Liver (tissue), 9 donors: ENCODE measurements around the gene EXOC4. TPM values are rescaled to one million over a fixed set of nuclear protein-coding genes. Genes with fewer than 3 reads are reported as not detected.

Experiments
- DNase-seq: peaks from one replicate; pipeline ENCODE4 v3.0.0-alpha.2; 2017; ENCODE audit warnings: low spot score
- H3K27ac ChIP-seq, 2 donors: one replicate each; pipeline ENCODE4 v1.7.0; 2013; ENCODE audit warnings: inconsistent platforms in 2 of 2, low read length in 2 of 2, control low read depth in 1 of 2, low read depth in 1 of 2, mild to moderate bottlenecking in 1 of 2
- H3K27me3 ChIP-seq, 4 donors: one replicate each; pipeline versions ENCODE4 v1.6.1 to v1.7.0; 2013; ENCODE audit warnings: low read length in 3 of 4, inconsistent platforms in 1 of 4, mild to moderate bottlenecking in 1 of 4, moderate library complexity in 1 of 4; ENCODE audit not compliant: control insufficient read depth in 4 of 4, insufficient read depth in 4 of 4
- H3K36me3 ChIP-seq, 4 donors: one replicate each; pipeline versions ENCODE4 v1.6.1 to v1.7.0; 2013; ENCODE audit warnings: low read length in 3 of 4, mild to moderate bottlenecking in 3 of 4, low read depth in 1 of 4, moderate library complexity in 1 of 4; ENCODE audit not compliant: control insufficient read depth in 4 of 4, insufficient read depth in 3 of 4
- H3K4me1 ChIP-seq, 4 donors: one replicate each; pipeline versions ENCODE4 v1.6.1 to v1.7.0; 2013; ENCODE audit warnings: low read length in 3 of 4, mild to moderate bottlenecking in 3 of 4, moderate library complexity in 1 of 4; ENCODE audit not compliant: control insufficient read depth in 4 of 4, insufficient read depth in 4 of 4
- H3K4me3 ChIP-seq, 3 donors: one replicate each; pipeline versions ENCODE4 v1.6.1 to v1.7.0; 2013; ENCODE audit warnings: low read length in 3 of 3, control low read depth in 1 of 3, low read depth in 1 of 3, mild to moderate bottlenecking in 1 of 3
- H3K9ac ChIP-seq, 2 donors: one replicate each; pipeline ENCODE4 v1.7.0; 2013; ENCODE audit warnings: low read length in 2 of 2, mild to moderate bottlenecking in 2 of 2, moderate library complexity in 2 of 2, control low read depth in 1 of 2, low read depth in 1 of 2
- H3K9me3 ChIP-seq, 4 donors: one replicate each; pipeline versions ENCODE4 v1.6.1 to v1.7.0; 2013; ENCODE audit warnings: low read length in 3 of 4; ENCODE audit not compliant: control insufficient read depth in 4 of 4
- ATF3 ChIP-seq: IDR thresholded peaks from 2 replicates; pipeline ENCODE4 v1.6.1; 2016; ENCODE audit warnings: antibody characterized with exemption
- CTCF ChIP-seq: fragments of 150-350 bp; IDR thresholded peaks from 2 replicates; pipeline ENCODE4 v1.5.1; 2017; ENCODE audit warnings: improper control_type of control experiment, low read depth, low read length; ENCODE audit not compliant: missing input control
- EGR1 ChIP-seq, 2 donors: IDR thresholded peaks; 2 replicates each; pipeline ENCODE4 v1.6.1; 2016 to 2018; ENCODE audit warnings: antibody characterized with exemption in 2 of 2, low read depth in 2 of 2
- FOXA1 ChIP-seq: IDR thresholded peaks from 2 replicates; pipeline ENCODE4 v1.6.1; 2016; ENCODE audit warnings: antibody characterized with exemption
- FOXA2 ChIP-seq: IDR thresholded peaks from 2 replicates; pipeline ENCODE4 v1.6.1; 2016; ENCODE audit warnings: antibody characterized with exemption
- GABPA ChIP-seq, 2 donors: IDR thresholded peaks in 1 of 2; conservative IDR thresholded peaks in 1 of 2; 2 replicates each; pipeline ENCODE4 v1.6.1; 2016; ENCODE audit warnings: antibody characterized with exemption in 2 of 2, mild to moderate bottlenecking in 1 of 2, moderate library complexity in 1 of 2
- HNF4A ChIP-seq, 2 donors: conservative IDR thresholded peaks; 2 replicates each; pipeline ENCODE4 v1.6.1; 2016; ENCODE audit warnings: antibody characterized with exemption in 2 of 2, mild to moderate bottlenecking in 2 of 2
- HNF4G ChIP-seq: IDR thresholded peaks from 2 replicates; pipeline ENCODE4 v1.6.1; 2016; ENCODE audit warnings: antibody characterized with exemption
- JUND ChIP-seq, 2 donors: IDR thresholded peaks; 2 replicates each; pipeline ENCODE4 v1.6.1; 2016; ENCODE audit warnings: antibody characterized with exemption in 2 of 2
- MAX ChIP-seq: IDR thresholded peaks from 2 replicates; pipeline ENCODE4 v1.6.1; 2016; ENCODE audit warnings: antibody characterized with exemption
- NR2F2 ChIP-seq: IDR thresholded peaks from 2 replicates; pipeline ENCODE4 v1.6.1; 2016; ENCODE audit warnings: antibody characterized with exemption
- RAD21 ChIP-seq, 2 donors: IDR thresholded peaks; 2 replicates each; pipeline ENCODE4 v1.6.1; 2016; ENCODE audit warnings: antibody characterized with exemption in 2 of 2, mild to moderate bottlenecking in 2 of 2
- REST ChIP-seq: IDR thresholded peaks from 2 replicates; pipeline ENCODE4 v1.6.1; 2016; ENCODE audit warnings: antibody characterized with exemption, mild to moderate bottlenecking
- RXRA ChIP-seq, 2 donors: IDR thresholded peaks; 2 replicates each; pipeline ENCODE4 v1.6.1; 2017 to 2018; ENCODE audit warnings: antibody characterized with exemption in 2 of 2, mild to moderate bottlenecking in 1 of 2
- SP1 ChIP-seq: IDR thresholded peaks from 2 replicates; pipeline ENCODE4 v1.6.1; 2018; ENCODE audit warnings: antibody characterized with exemption, mild to moderate bottlenecking
- TAF1 ChIP-seq: conservative IDR thresholded peaks from 2 replicates; pipeline ENCODE4 v1.6.1; 2016; ENCODE audit warnings: antibody characterized with exemption, mild to moderate bottlenecking
- YY1 ChIP-seq: IDR thresholded peaks from 2 replicates; pipeline ENCODE4 v1.6.1; 2016; ENCODE audit warnings: antibody characterized with exemption, mild to moderate bottlenecking
- ZBTB33 ChIP-seq: IDR thresholded peaks from 2 replicates; pipeline ENCODE4 v1.6.1; 2016; ENCODE audit warnings: antibody characterized with exemption
- WGBS: extraction: QIAGEN DNeasy Blood & Tissue Kit; methylation state at CpG from one replicate; pipeline ENCODE4 v1.1.7; 2013; 5-methylcytosine and 5-hydroxymethylcytosine counted together
- polyA plus RNA-seq, 2 donors: library from polyadenylated mRNA; stranded (reverse) in 1 of 2; unstranded in 1 of 2; fragments of 200-250 nt in 1 of 2; fragments of >200 nt in 1 of 2; fragmentation: Nextera tagmentation in 1 of 2; extraction: Ambion mirVana in 1 of 2; gene quantifications; one replicate each; pipeline versions ENCODE4 v1.2.1 to v1.2.3, GENCODE V29; 2013 to 2015
- total RNA-seq, 2 donors: library from RNA; depleted of rRNA; stranded (reverse); fragments of >200 nt; gene quantifications; one replicate each; pipeline ENCODE4 v1.2.3, GENCODE V29; 2014
- donor health status: healthy.
- donor health status: healthy.
- donor health status: healthy.
- donor health status: healthy.
- donor health status: healthy.

The EXOC4 gene
- total and polyA plus RNA-seq, 4 donors, result 9.5 to 55.9 (median 23.6) TPM

GRCh38 chr7:133217773-133218172, 35.1 kb upstream of the EXOC4 start:
- H3K4me3 ChIP-seq, result no peak overlapping the region
- H3K27ac ChIP-seq, result no peak overlapping the region
- 50% methylated on average over 3 of the region's 3 CpGs for WGBS
- DNase-seq, result no peak
- no peaks in the 10 kb centered on the region for H3K36me3 ChIP-seq
- H3K9me3 ChIP-seq, result no peaks in the 10 kb centered on the region
- no peak overlapping the region for H3K9ac ChIP-seq
- TF ChIP-seq ATF3, result no peak
- TF ChIP-seq REST, result no peak
- TF ChIP-seq GABPA (IDR thresholded peaks at IDR 0.05 in 1 of 2, conservative IDR thresholded peaks at IDR 0.05 in 1 of 2), result no peak
- TF ChIP-seq FOXA2, result no peak
- TF ChIP-seq TAF1, result no peak
- TF ChIP-seq FOXA1, result no peak
- TF ChIP-seq MAX, result no peak
- TF ChIP-seq HNF4A (conservative IDR thresholded peaks at IDR 0.05), result no peak
- no peak for TF ChIP-seq YY1
- TF ChIP-seq RXRA (IDR thresholded peaks at IDR 0.05), result no peak
- no peak for TF ChIP-seq SP1
- TF ChIP-seq CTCF, result no peak
- TF ChIP-seq JUND (IDR thresholded peaks at IDR 0.05), result no peak
- no peak for TF ChIP-seq ZBTB33
- TF ChIP-seq EGR1 (IDR thresholded peaks at IDR 0.05; ENCODE audit: low read depth in 2 of 2), result no peak
- TF ChIP-seq NR2F2, result no peak
- no peak for TF ChIP-seq RAD21 (IDR thresholded peaks at IDR 0.05)
- no peak for TF ChIP-seq HNF4G
- H3K27me3 ChIP-seq, result peaks cover 0 to 3% (median 0%) of the 10 kb centered on the region in 4 donors
- H3K4me1 ChIP-seq, result no peaks in the 10 kb centered on the region
